Endothelial cell of umbilical vein (primary cell): ENCODE results near the gene VSIR. TPM values are rescaled to one million over a fixed set of nuclear protein-coding genes. Genes with fewer than 3 reads are reported as not detected.

ENCODE experiments used
- BruUV-seq: library from RNA; stranded (reverse); fragments of 400-500 nt; replicated peaks from 2 replicates; lab custom pipeline; 2021; lab: Mats Ljungman, UMichigan
- CTCF ChIA-PET: fragments of 300-600, 350-600 bp; sonication (Branson Sonifier 250); formaldehyde crosslinking; loops from one replicate; lab custom pipeline; 2021; ENCODE audit warnings: antibody characterized with exemption, inconsistent platforms; lab: Charles Lee
- POLR2A ChIA-PET: fragments of 300-600, 350-600 bp; sonication (Branson Sonifier 250); formaldehyde crosslinking; loops from one replicate; lab custom pipeline; 2021; ENCODE audit warnings: antibody characterized with exemption, inconsistent platforms; lab: Charles Lee
- DNase-seq: peaks from one replicate; pipeline ENCODE4 v3.0.0-alpha.2; 2011; ENCODE audit warnings: low read depth, low spot score
- FAIRE-seq: peaks from 2 replicates; lab custom pipeline; 2011; peaks lifted over from hg19 to GRCh38; lab: Jason Lieb, UNC
- H2AFZ ChIP-seq: 2 replicates; pipeline ENCODE4 v1.6.0; 2012; ENCODE audit warnings: low read depth, low read length, control low read depth, inconsistent platforms
- H3K27ac ChIP-seq: 2 replicates; pipeline ENCODE4 v1.5.1; 2011; ENCODE audit warnings: low read depth, mild to moderate bottlenecking, control low read depth, low read length, moderate library complexity; ENCODE audit not compliant: insufficient read depth
- H3K27me3 ChIP-seq, 2 experiments: 2 replicates each; pipeline versions ENCODE4 v1.6.0 to v1.6.1; 2011; ENCODE audit warnings: low read length in 2 of 2, mixed read lengths in 1 of 2; ENCODE audit not compliant: control insufficient read depth in 2 of 2, insufficient read depth in 2 of 2
- H3K36me3 ChIP-seq, 2 experiments: 2 replicates in 1 of 2; 3 replicates in 1 of 2; pipeline ENCODE4 v1.5.1; 2011; ENCODE audit warnings: low read length in 2 of 2, mild to moderate bottlenecking in 1 of 2, moderate library complexity in 1 of 2; ENCODE audit not compliant: control insufficient read depth in 2 of 2, insufficient read depth in 2 of 2; ENCODE audit errors: extremely low read depth in 1 of 2
- H3K4me1 ChIP-seq: 3 replicates; pipeline ENCODE4 v1.5.1; 2011; ENCODE audit warnings: mild to moderate bottlenecking, low read length; ENCODE audit not compliant: control insufficient read depth, insufficient read depth; ENCODE audit errors: extremely low read depth
- H3K4me2 ChIP-seq: 2 replicates; pipeline ENCODE4 v1.6.1; 2011; ENCODE audit warnings: low read length, control low read depth, mixed read lengths; ENCODE audit not compliant: insufficient read depth
- H3K4me3 ChIP-seq, 3 experiments: fragments of 200-600 bp in 1 of 3; sonication (generic), shearing (Covaris generic) in 1 of 3; replicated peaks in 1 of 3; 2 replicates each; pipeline ENCODE4 v1.5.1; 2011 to 2016; ENCODE audit warnings: control low read depth in 3 of 3, low read length in 3 of 3, mild to moderate bottlenecking in 2 of 3, inconsistent platforms in 1 of 3, low read depth in 1 of 3, moderate library complexity in 1 of 3; ENCODE audit not compliant: insufficient read depth in 1 of 3
- H3K79me2 ChIP-seq: 2 replicates; pipeline ENCODE4 v1.6.0; 2012; ENCODE audit warnings: low read length, inconsistent platforms; ENCODE audit not compliant: control insufficient read depth, insufficient read depth
- H3K9ac ChIP-seq: replicated peaks from 2 replicates; pipeline ENCODE3; 2011; ENCODE audit warnings: low read length, control low read depth; ENCODE audit not compliant: insufficient read depth; ENCODE audit errors: extremely low read depth
- H3K9me1 ChIP-seq: replicated peaks from 3 replicates; pipeline ENCODE4 v1.6.0; 2011; ENCODE audit warnings: mild to moderate bottlenecking, low read length; ENCODE audit not compliant: control insufficient read depth, insufficient read depth; ENCODE audit errors: extremely low read depth
- H3K9me3 ChIP-seq: replicated peaks from 2 replicates; pipeline ENCODE4 v1.5.1; 2012; ENCODE audit warnings: low read length, inconsistent platforms; ENCODE audit not compliant: control insufficient read depth, insufficient read depth
- H4K20me1 ChIP-seq: replicated peaks from 2 replicates; pipeline ENCODE3; 2011; ENCODE audit warnings: mild to moderate bottlenecking, low read length; ENCODE audit not compliant: control insufficient read depth, insufficient read depth; ENCODE audit errors: extremely low read depth
- EZH2 ChIP-seq: IDR thresholded peaks from 2 replicates; pipeline ENCODE4 v1.6.1; 2012; ENCODE audit warnings: borderline replicate concordance, low read depth, mild to moderate bottlenecking, moderate library complexity, low read length, inconsistent platforms; ENCODE audit not compliant: severe bottlenecking
- FOS ChIP-seq: IDR thresholded peaks from 2 replicates; pipeline ENCODE4 v1.6.1; 2011; ENCODE audit warnings: mild to moderate bottlenecking, low read length, moderate library complexity, borderline replicate concordance; ENCODE audit not compliant: insufficient read depth
- GATA2 ChIP-seq: IDR thresholded peaks from 2 replicates; pipeline ENCODE4 v1.7.0; 2011; ENCODE audit warnings: low read depth, mild to moderate bottlenecking, moderate library complexity, mixed read lengths, low read length; ENCODE audit not compliant: insufficient read length, insufficient read depth
- JUN ChIP-seq: IDR thresholded peaks from 2 replicates; pipeline ENCODE4 v1.6.1; 2011; ENCODE audit warnings: borderline replicate concordance, low read depth; ENCODE audit not compliant: insufficient read length, insufficient read depth
- MAX ChIP-seq: IDR thresholded peaks from 2 replicates; pipeline ENCODE4 v1.6.1; 2011; ENCODE audit not compliant: insufficient read depth, insufficient read length
- MYC ChIP-seq: IDR thresholded peaks from one replicate; pipeline ENCODE4 v1.6.1; 2011; ENCODE audit warnings: mild to moderate bottlenecking, low read depth, low read length
- POLR2A ChIP-seq: IDR thresholded peaks from 2 replicates; pipeline ENCODE4 v1.6.1; 2012; ENCODE audit warnings: low read depth, mild to moderate bottlenecking, control low read depth, low read length
- POLR2AphosphoS5 ChIP-seq: IDR thresholded peaks from 2 replicates; pipeline ENCODE4 v1.6.1; 2012; ENCODE audit warnings: low read depth, mild to moderate bottlenecking, control low read depth, low read length, moderate library complexity; ENCODE audit not compliant: insufficient read depth
- dilution Hi-C: fragments of 300-500 bp; cut with MboI; formaldehyde crosslinking; loops from one replicate; pipeline ENCODE4 v1.15.0; 2019; ENCODE audit warnings: low sequenced_read_pairs; ENCODE audit not compliant: extremely low pct_ligation_motif_present
- intact Hi-C: fragments of 100-400 bp; cut with micrococcal nuclease; formaldehyde crosslinking; loops from one replicate; pipeline ENCODE4 v1.10.0; 2022
- polyA plus RNA-seq, 4 experiments: library from polyadenylated mRNA; depleted of rRNA in 3 of 4; stranded (reverse) in 3 of 4; unstranded in 1 of 4; fragments of >200 nt; gene quantifications; 2 replicates each; pipeline versions ENCODE4 v1.2.1 to v1.2.3, GENCODE V29; 2011 to 2012; ENCODE audit warnings: missing spikeins in 1 of 4
- total RNA-seq: library from RNA; stranded (reverse); gene quantifications from 2 replicates; pipeline ENCODE4 v1.2.3, GENCODE V29; 2021
- TF ChIP-seq, protein P1 (sequence below), 2 donors: IDR thresholded peaks; 1 replicate in 1 of 2; 2 replicates in 1 of 2; pipeline ENCODE4 v1.5.1; 2011; ENCODE audit warnings: low read length in 2 of 2, mild to moderate bottlenecking in 2 of 2, moderate library complexity in 2 of 2, control low read depth in 1 of 2, inconsistent platforms in 1 of 2, low read depth in 1 of 2; ENCODE audit not compliant: insufficient read depth in 1 of 2; ENCODE audit errors: extremely low read depth in 1 of 2

VSIR gene
- total and polyA plus RNA-seq, 2 donors (not counting 3 experiments of a cell fraction or from before 2014, with no cell fraction given) = 4.9 to 6.3 TPM

DNA sequence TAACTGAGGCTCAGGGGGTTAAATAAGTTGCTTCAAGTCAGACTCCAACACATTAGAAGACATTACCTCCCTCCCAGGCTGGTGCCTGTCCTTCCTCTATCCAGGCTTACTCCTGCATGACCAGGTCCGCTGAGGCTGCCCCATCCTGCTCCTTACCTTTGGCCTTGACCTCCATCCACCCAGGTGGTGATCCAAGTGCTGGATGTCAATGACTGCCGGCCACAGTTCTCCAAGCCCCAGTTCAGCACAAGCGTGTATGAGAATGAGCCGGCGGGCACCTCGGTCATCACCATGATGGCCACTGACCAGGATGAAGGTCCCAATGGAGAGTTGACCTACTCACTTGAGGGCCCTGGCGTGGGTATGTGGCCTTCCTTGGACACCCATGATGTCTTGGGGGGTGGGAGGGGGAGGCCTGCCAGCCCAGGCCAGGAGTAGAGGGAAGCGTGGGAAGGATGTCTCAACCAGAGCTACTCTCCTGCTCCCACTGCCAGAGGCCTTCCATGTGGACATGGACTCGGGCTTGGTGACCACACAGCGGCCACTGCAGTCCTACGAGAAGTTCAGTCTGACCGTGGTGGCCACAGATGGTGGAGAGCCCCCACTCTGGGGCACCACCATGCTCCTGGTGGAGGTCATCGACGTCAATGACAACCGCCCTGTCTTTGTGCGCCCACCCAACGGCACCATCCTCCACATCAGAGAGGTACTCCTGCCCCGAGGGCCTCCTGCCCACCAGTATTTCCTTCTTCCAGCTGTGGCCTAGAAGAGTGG is 29.6 kb upstream of the VSIR start:
- no peak for FAIRE-seq
- POLR2A ChIA-PET = no interaction called here
- H3K4me1 ChIP-seq = peaks cover under 1% of the 10 kb centered on the region
- H3K27ac ChIP-seq = no peak overlapping the region
- no peaks in the 10 kb centered on the region for H3K36me3 ChIP-seq
- H3K4me3 ChIP-seq = no peak overlapping the region
- no peak overlapping the region for H3K4me2 ChIP-seq
- no peaks in the 10 kb centered on the region for H3K9me3 ChIP-seq
- H3K9me1 ChIP-seq = no peaks in the 10 kb centered on the region
- TF ChIP-seq FOS (no peak), POLR2AphosphoS5 (no peak), GATA2 (no peak), POLR2A (no peak), MYC (no peak), MAX (no peak), EZH2 (no peak), JUN (no peak)
- TF ChIP-seq, protein P1, sequence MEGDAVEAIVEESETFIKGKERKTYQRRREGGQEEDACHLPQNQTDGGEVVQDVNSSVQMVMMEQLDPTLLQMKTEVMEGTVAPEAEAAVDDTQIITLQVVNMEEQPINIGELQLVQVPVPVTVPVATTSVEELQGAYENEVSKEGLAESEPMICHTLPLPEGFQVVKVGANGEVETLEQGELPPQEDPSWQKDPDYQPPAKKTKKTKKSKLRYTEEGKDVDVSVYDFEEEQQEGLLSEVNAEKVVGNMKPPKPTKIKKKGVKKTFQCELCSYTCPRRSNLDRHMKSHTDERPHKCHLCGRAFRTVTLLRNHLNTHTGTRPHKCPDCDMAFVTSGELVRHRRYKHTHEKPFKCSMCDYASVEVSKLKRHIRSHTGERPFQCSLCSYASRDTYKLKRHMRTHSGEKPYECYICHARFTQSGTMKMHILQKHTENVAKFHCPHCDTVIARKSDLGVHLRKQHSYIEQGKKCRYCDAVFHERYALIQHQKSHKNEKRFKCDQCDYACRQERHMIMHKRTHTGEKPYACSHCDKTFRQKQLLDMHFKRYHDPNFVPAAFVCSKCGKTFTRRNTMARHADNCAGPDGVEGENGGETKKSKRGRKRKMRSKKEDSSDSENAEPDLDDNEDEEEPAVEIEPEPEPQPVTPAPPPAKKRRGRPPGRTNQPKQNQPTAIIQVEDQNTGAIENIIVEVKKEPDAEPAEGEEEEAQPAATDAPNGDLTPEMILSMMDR (IDR thresholded peaks at IDR 0.05; ENCODE audit: extremely low read depth in 1 of 2, insufficient read depth in 1 of 2, low read depth in 1 of 2, low read length in 2 of 2) = no peak
- dilution Hi-C loops = no loop called here
- H4K20me1 ChIP-seq = no peaks in the 10 kb centered on the region
- intact Hi-C loops = no loop called here
- no peak overlapping the region for H3K9ac ChIP-seq
- H2AFZ ChIP-seq = no peak overlapping the region
- no peaks in the 10 kb centered on the region for H3K79me2 ChIP-seq
- no TSS peak for BruUV-seq
- peaks cover 0 to 2% of the 10 kb centered on the region in 2 experiments for H3K27me3 ChIP-seq
- DNase-seq = no peak
- CTCF ChIA-PET = no interaction called here
